Islet of Langerhans (tissue), 1 donor: Measurements from ENCODE around the gene VPS13C.
A peak's percentile ranks its signal among the peaks of the same experiment; 100 is the strongest.

Experiments
- FAIRE-seq: peaks from one replicate; lab custom pipeline; 2011; peaks lifted over from hg19 to GRCh38; lab: Jason Lieb, UNC

VPS13C gene

DNA sequence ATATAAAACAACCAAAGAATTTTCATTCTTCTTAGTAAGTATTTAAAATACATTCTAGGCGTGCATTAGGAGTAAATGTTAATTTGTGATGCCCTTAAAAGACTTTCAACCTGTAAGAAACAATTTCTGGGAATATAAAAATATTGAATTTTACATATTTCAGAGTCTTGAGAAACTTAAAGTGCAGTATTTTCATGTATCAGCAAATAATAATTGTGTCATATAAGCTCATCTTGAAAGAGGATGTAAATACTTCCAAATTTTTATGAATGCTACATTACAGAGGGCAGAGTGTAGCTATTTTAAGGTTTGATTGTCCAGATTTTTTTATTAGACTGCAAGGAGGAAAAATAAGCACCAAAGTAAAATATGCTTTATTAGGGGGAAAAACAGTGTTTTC is 207.1 kb downstream of the VPS13C start:
- FAIRE-seq, result peak; percentile 49

DNA sequence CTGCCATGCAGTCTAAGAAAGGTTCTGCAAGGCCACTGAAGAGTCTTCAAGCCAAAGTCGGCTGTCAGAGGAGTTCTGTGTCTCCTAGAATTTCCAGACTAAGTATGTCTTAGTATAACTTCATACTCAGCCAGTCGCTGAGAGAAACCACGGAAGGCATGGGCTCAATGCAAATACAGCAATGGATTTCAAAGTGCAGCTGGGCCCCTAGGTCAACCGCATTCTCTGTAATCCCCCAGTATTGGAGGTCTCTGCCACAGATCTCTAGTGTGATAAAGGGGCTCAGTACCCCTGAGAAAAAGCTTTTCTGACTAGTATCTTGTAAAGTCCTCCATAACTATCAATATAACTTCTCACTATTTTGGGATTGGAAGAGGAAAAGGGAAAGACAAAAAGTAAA is 208.3 kb downstream of the VPS13C start:
- FAIRE-seq, result no peak

DNA sequence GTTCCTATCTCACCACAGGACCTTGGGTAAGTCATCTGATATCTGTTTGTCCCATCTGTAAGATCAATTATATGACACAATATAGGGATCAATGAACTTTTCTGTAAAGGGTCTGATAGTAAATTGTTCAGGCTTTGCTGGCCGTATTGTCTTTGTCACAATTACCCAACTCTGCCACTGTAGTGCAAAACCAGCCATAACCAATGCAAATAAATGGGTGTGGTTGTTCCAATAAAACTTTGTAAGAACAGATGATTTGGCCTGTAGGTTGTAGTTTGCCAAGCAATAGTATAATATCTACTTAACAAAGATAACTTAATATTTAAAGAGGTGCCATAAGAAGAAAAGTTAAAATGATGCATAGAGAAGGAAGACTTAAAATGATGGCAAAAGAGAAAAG is 210.8 kb downstream of the VPS13C start:
- FAIRE-seq, result no peak

DNA sequence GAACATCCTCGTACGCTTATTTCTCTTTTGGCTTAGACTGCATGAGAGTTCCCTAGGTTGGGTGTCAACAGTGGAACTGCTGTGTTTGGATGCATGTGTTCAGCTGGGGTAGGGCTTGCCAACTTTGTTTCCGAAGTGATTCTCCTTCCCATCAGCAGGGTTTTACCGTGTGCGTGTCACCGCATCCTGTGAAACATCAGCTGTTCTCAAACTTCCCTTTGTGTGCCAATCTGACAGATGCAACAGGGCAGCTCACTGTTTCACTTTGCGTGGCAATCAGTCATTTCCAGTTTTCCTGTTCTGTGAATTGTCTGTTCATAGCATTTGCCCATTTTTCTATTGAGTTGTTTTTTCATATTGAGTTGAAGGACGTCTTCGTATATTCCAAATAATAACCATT is 218.8 kb downstream of the VPS13C start:
- no peak for FAIRE-seq

DNA sequence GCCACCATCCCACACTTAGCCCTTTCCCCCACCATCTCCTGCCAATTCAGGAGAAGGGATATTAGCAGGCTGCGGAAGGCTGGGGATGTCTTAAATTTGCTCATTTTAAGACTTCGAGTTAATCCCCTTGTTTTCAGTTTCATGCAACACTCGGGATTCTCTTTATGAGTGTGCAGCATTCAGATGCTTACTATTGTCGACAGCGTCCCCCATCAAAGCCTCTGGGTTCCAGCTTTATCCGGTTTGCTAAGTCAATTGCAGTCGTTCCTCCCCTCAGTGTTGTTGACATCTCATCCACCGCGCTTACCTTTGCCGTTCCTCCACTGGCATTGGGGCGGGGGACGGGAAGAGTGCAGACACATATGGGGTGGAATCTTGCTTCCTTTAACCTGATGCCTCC is 220.2 kb downstream of the VPS13C start:
- no peak for FAIRE-seq

DNA sequence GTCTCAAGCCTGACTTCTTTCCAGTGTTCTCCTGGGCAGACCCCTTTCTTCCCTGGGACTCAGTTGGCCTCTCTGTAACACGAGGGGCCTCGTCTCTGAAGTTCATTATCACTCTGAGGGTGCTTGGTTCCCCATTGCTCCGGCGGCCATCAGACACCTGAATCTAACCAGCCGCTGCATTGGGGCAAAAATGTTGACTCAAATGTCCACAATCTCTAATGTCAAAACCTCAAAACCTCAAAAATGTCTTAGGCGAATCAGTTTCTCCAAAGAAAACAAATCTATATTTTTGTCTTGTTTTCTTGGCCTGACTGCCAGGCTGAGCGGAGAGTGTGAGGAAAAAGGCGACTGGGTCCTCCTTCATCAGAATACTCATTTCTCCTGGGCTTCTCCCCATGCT is 220.7 kb downstream of the VPS13C start:
- no peak for FAIRE-seq

DNA sequence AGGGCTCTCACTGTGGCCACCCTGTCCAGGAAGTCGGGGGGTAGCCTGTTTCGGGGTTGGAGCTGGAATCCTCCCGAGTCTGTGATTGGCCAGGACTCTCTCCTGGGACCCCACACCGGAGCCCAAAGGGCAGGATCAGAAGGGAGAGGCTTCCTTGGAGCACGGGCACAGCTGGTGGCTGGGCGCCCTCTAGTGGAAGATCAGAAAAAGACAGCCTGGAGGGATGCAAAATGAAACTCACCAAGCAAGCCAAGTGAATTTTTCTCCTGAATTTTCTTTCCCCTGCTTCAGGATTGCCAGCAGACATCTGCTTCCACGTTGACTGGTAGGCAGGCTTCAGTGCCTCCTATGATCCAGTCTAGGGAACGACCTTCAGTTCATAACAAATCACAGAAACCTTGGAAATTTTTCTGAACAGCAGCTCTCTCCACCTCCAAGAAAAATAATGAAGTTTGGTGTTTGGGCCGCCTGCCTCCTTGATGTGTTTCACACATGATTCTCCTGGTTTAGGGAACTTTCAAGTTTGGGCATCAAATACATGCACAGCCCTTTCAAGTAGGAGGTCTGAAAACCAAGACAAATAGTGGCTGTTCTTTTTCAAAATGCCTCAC is 224.6 kb downstream of the VPS13C start:
- no peak for FAIRE-seq

DNA sequence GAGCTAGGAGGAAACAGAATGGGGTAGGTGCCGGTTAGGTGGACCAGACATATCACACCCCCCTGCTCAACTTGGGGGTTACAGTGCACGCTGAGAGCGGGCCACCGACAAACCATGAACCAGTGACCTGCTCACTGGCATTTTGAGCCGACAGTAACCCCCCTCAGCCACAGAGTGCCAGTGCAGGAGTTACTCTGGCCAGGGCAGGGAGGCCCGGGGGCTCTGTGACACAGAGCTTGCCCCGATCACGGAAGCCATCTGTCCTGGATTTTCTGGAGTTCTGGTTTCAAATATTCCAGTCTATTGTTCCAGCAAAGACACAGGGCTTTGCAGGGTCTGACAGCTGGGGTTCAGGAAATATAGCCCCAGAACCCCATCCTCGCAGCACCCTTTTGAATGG is 225.2 kb downstream of the VPS13C start:
- FAIRE-seq, result no peak

DNA sequence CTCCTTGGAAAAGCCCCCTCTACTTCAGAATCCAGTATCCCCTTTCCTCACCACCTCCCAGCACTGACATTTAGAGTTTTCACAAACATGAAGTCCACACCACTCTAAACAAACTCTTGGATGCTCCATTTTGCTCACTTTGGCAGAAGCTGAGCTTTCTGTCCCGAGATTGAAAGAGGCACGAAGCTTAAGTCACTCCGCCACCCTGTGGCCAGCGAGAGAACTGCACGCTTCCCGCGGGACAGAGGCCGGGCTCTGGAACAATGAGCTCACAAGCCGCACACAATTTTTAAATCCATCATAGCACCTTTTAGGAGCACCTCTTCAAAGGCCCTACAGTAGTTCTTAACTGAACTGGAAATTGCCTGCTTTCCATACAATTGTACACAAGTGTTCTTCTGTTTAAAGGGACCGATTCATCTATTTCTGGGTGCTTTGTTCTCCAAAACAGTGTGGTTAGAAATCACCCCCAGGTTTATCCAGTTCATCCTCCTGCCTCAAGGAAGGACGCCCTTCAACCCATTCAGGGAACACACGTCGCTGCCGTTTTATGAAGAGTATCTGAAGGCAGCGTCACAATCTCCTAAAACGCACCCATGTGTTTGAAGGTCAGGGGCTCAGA is 226.1 kb downstream of the VPS13C start:
- no peak for FAIRE-seq

DNA sequence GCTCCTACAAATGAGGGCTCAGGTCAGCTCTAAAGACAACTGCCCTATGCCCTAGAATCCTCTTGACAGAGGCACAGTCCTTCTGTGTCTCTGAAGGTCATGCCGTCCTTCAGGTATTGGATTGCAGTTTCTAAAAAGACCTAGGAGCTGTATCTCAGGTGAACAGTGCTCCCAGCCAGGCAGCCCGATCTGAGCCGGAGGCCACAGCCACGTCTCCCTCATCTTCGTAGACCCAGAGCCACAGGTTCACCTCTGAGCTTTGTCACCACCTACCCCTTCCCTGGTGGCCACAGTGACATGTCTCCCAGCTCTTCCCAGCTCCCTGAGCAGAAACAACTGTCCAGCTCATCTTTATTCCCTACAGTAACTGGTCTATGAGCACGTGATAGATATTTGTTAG is 228.0 kb downstream of the VPS13C start:
- no peak for FAIRE-seq

DNA sequence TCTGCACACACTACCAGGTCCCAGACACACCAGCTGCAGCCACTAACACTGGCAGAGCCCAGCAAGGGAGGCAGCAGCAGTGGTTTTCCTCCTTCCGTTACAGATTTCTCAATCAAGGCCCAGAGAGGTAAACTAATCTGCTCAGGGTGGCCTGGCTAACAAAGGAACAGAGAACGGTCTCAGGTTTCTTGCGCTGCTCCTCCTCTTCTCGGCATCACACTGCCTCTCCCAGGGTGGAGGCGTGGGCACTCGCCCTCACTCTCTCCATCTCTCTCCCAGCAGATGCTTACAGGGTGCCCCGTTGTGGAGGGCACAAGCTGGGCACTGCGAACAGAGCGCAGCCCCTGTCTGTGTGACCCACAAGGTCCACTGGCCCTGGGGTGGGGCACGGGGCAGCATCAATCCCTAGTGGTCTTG is 228.7 kb downstream of the VPS13C start:
- FAIRE-seq, result no peak

DNA sequence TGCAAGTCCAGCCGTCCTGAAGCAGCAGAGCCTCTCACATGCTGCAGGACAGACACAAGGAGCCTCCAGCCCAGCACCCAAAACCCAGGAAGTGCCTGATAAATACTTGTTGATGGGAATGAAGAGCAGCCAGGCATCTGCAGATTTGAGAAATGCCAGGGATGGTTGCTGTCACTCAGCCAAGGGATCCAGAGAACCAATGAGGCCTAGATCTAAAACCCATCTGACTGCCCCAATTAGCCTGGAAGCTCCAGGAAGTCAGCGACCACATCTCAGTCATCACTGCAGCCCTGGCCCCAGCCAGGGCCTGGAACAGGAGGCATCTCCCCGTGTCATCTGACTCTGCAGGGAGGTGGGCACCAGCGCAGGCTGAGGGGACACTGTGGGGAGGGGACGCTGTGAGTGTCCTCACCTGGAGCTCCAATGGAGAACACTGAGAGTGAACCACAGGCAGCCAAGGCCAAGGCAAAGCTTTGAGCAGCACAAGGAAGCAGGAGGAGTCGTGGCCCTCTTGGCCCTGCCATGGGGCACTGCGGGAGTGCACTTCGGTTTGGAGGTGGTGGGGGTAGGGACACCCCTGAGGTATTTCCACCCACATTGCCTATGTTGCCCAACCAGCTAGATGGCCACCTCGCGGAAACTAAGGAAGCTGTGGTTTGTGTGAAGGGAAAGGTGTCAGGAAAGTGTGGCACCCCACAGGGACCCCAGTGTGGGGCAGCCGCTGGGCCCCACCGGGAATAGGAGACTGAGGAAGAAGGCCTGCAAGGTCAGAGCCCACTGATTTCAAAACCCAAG is 229.5 kb downstream of the VPS13C start:
- FAIRE-seq, result no peak

DNA sequence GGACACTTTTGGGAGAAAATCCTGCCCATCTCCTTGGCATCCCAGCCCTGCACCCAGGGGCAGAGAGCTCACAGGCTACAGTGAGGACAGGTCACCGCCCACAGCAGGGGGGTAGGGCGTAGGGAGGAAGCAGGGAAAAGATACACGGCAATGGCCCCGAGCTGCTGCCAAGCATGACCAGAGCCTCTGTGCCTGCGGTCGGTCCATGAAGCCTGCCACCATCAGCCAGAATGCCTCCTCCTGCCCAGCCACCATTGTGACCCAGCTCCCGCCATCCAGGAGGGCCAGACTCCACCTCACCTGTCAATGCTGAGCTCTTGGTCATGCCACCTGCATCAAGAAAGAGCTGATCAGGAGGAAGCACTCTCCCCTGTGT is 230.7 kb downstream of the VPS13C start:
- FAIRE-seq, result no peak

DNA sequence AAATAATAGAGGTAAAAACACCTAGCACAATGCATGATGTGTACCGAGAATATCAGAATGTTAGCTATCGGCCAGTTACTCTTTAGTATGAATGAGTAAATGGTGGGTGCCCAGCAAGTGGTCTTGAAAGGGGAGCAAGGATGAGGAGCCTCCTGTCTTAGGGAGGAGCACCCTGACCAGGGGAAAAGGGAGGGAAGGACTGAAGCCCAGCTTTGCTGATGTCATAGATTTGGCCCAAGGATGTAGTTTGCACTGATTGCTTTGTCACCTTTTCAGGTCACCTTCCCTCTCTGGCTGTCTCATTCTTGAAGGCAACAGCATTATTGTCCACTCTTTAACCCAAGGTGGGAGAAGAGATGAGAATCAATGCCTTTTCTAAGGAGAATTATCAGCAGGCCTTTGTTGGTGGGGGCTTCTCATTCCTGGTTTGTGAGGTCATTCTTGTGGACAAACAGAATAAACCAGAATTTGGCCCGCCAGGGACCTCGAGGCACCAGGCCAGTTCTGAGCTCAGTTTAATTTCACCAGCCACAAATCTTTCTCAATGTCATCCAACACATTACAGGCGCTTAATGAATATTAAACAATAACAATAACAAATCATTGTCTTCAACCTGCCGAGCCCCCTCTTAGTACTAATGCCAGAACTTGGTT is 231.3 kb downstream of the VPS13C start:
- no peak for FAIRE-seq

DNA sequence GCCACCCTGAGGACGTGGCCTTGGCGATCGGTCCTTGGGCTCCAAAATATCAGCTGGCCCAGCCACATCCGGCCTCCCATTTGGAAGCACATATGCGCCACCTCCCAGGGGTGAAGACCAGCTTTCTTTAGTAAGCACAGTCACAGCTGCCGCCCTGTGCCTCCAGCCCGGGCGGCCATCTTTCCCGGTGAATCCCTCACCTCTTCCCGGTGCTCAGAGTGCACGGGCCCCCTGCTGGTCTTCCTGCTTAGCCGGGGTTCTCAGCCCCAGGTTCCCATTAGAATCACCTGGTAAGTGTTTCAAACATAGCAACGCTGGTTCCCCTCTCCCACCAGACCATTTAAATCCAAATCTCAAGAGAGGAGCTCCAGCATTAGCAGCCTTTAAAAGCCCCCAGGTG is 232.2 kb downstream of the VPS13C start:
- FAIRE-seq, result no peak

DNA sequence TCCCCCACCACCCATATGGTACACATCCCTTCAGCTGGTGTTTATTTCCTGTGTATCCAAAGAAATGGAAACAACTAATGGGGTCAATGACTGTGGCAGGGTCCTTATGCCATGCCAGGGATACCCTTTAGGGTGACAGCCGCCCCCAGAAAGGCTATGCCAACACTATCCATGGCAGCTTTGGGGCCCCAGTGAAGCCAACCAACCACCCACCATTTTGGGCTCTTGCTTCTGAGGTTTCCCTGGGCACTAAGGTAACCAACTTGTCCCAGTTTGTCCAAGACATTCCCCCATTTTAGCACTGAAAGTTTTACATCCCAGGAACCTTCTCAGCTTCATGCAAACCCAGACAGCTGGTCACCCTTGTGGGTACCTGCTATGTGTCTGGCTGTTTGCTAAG is 233.1 kb downstream of the VPS13C start:
- FAIRE-seq, result no peak

DNA sequence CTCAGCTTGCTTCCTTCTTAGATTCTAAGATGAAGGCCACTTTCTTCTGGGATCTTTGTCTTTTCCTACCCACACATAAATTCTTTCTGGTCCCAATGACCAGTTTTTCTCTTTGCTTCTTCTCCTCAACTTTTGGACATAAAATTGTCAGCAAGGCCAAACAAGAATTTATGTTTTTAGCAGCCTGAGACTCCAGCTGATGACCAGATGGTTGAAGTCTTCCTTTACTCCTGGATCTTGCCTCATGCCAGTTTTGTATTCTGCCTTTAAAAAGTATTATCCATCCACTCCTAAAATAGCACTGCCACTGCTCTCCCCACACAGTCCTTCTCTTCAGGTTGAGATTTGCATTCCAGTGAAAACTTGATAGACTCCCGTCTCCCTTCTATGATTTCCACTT is 236.0 kb downstream of the VPS13C start:
- no peak for FAIRE-seq

DNA sequence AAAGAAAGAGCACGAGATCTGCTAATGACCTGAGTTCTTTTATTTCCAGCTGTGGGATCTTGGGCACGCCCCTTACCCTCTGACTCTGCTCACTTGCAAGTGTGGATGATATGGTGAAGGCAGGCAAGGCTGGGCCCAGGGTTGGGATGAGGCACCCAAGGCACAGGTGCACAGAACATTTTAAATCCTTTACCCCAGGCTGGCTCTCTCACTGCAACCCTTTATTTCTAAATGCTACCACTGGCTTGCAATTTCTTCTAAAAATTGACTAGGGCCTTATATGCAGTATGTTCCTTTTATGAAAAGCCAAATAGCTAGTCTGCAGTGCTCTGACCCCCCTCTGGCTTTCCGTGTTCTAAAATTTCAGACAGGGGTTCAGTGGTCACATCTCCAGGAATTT is 237.7 kb downstream of the VPS13C start:
- FAIRE-seq, result no peak

DNA sequence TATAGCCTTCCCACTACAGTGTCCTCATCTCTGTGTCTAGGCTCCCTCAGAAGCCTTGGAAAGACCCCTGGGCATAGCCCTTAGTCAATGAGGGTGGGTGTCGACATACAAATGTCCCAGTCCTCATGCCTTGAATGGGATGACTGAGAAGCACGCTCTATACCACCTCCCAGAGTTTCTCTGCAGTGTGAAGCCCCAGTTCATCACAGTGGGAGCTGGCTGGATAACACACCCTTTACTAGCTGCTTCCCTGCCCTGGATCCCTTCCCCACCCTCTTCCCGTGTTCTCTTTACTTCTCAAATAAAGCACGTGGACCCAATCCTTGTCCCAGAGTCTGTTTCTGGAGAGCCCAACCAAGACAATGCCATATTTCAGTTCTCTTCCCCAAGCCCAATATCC is 239.3 kb downstream of the VPS13C start:
- FAIRE-seq, result no peak

DNA sequence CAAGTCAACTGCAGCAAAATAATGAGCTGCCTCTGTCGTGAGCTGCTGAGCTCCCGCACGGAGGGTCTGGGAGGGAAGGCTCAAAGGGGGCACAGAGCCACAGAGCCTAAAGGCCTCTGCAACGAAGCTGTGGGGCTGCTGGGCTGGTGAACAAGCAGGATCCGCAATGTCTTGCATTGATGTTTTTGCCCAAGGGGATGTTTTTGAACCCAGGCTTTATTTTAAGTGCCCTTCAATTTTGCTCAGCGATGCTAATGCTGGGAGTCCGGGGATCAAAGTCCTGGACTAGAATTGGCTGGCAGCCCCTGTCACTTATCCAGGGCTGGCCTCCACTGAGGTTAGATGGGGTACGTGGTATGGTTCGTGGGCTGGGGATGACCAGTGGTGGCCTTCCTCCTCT is 240.0 kb downstream of the VPS13C start:
- no peak for FAIRE-seq

DNA sequence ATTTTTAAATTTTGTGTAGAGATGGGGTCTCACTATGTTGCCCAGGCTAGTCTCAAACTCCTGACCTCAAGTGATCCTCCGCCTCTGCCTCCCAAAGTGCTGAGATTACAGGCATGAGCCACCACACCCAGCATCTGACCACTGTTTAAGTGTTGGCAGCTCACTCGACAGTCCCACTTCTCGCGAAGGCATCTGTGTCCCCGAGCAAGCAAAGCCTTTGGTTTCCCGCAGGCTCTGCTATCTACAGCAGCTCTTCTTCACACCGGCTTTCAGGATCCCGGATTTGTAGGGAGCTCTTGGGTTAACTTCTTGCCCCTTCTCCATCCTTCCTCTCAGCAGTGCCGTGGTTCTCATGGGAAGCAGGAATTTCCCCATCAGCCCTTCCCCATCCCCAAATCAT is 240.9 kb downstream of the VPS13C start:
- no peak for FAIRE-seq

DNA sequence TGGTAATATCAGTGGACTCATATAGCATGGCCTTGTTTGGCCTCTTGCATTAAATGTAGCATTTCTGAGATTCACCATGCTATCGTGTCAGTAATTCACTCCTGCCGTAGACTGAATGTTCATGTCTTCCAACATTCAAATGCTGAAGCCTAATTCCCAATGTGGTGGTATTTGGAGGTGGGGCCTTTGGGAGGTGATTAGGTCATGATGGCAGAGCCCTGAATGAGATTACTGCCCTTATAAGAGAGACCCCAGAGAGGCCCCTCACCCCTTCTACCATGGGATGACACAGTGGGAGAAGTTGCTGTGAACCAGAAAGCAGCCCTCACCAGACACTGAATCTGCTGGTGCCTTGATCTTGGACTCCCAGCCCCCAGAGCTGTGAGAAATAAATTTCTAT is 241.4 kb downstream of the VPS13C start:
- FAIRE-seq, result no peak

DNA sequence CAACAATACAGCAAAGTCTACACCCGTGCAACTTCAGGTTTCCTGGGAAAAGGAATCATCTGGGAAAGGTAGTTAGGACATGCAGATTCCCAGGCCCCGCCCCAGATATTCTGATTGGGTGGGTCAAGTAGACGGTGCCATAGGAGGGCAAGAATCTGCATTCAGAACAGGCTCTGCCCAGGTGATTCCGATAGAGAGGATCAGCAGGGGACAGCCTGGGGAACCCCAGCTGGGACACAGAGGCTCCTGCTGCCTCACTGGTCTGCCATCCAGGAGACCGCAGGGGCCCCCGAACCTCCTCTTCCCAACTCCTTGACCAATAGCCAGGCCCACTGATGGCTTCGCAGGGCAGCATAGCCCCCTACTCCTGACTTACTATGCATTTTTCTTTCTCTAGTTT is 243.4 kb downstream of the VPS13C start:
- FAIRE-seq, result no peak
